Activated CD4-positive, alpha-beta T cell treated with anti-CD3 and anti-CD28 coated beads for 36 hours (primary cell): ENCODE data around the gene TTLL11. TPM values are rescaled to one million over a fixed set of nuclear protein-coding genes. Genes with fewer than 3 reads are reported as not detected.

ENCODE experiments used
- ATAC-seq: fragments of 200-7000 bp; cut with Tn5 transposase; one replicate; pipeline ENCODE4 v1.10.0; 2021; ENCODE audit warnings: mild to moderate bottlenecking, moderate library complexity
- CTCF ChIA-PET: fragments of 350-600 bp; sonication (Branson Sonifier 250); formaldehyde crosslinking; loops from one replicate; lab custom pipeline; 2021; ENCODE audit warnings: antibody characterized with exemption; lab: Charles Lee
- POLR2A ChIA-PET: fragments of 350-600 bp; sonication (Branson Sonifier 250); formaldehyde crosslinking; loops from one replicate; lab custom pipeline; 2021; ENCODE audit warnings: antibody characterized with exemption, inconsistent platforms; lab: Charles Lee
- DNase-seq: peaks from one replicate; pipeline ENCODE4 v3.0.0-alpha.2; 2020
- H3K27ac Mint-ChIP-seq: one replicate; pipeline ENCODE4 v1.8.0; 2021; ENCODE audit warnings: mixed read lengths
- H3K27me3 Mint-ChIP-seq: one replicate; pipeline ENCODE4 v1.8.0; 2021; ENCODE audit warnings: mixed read lengths
- H3K36me3 Mint-ChIP-seq: one replicate; pipeline ENCODE4 v1.8.0; 2021; ENCODE audit warnings: low read depth, mixed read lengths
- H3K4me1 Mint-ChIP-seq: one replicate; pipeline ENCODE4 v1.8.0; 2021; ENCODE audit warnings: mixed read lengths
- H3K4me3 Mint-ChIP-seq: one replicate; pipeline ENCODE4 v1.8.0; 2021; ENCODE audit warnings: mild to moderate bottlenecking, moderate library complexity, mixed read lengths
- H3K9me3 Mint-ChIP-seq: one replicate; pipeline ENCODE4 v1.8.0; 2021; ENCODE audit warnings: low read depth, mixed read lengths
- intact Hi-C, 2 experiments: fragments of 100-400 bp; cut with DNase I in 1 of 2; cut with micrococcal nuclease in 1 of 2; formaldehyde crosslinking; loops; one replicate each; pipeline versions ENCODE4 v1.14.2 to v1.15.1; 2022 to 2024; cut with DNase I, micrococcal nuclease
- total RNA-seq, 2 experiments: library from RNA; stranded (reverse); gene quantifications; one replicate each; pipeline ENCODE4 v1.2.3, GENCODE V29; 2021

Gene TTLL11
- total RNA-seq, 2 experiments from 2014 or later = 1.3 to 1.8 TPM

DNA sequence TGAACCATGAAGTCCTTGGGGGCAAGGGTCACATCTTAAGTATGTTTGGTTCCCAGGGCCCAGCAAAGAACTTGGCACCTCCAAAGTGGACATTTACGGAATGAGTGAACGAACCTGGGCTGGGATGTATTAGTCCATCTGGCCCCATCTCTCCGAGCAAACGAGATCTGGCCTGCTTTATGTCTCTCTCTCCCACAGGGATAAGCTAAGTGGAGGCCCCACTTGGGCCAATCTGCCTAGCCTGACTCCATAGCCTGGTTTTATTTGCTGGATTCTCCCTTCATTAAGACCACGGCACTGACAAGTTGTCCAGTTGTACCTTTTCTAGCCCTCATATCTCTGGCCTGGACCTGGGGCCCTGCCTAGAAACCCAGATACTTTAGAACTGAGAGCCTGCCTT, 2.1 kb downstream of the TTLL11 start:
- intact Hi-C loops = loop anchor here in 1 of 2 experiments (10.0 kb wide), 1 partner anchor 844 kb away; the partner anchor contains the start of gene ZBTB26
- Mint-ChIP-seq H3K9me3 (no peaks in the 10 kb centered on the region), H3K4me1 (peaks cover 29% of the 10 kb centered on the region), H3K4me3 (no peak overlapping the region), H3K27me3 (peaks cover 5% of the 10 kb centered on the region), H3K36me3 (peaks cover 4% of the 10 kb centered on the region), H3K27ac (no peak overlapping the region)
- ATAC-seq (no peak), DNase-seq (no peak)
- POLR2A ChIA-PET = no interaction called here
- CTCF ChIA-PET = interaction anchor here (0.7 to 3.8 kb wide), 3 partner anchors 8 to 34 kb away, joined by 3 to 17 read pairs (median 15); no protein-coding TSS in a partner anchor

GRCh38 chr9:122090287-122090883, 2.7 kb downstream of the TTLL11 start:
- CTCF ChIA-PET = interaction anchor here (0.7 to 3.8 kb wide), 4 partner anchors 9 to 41 kb away, joined by 3 to 17 read pairs (median 9); no protein-coding TSS in a partner anchor
- peaks cover 29% of the 10 kb centered on the region for H3K4me1 Mint-ChIP-seq
- H3K9me3 Mint-ChIP-seq = no peaks in the 10 kb centered on the region
- H3K27me3 Mint-ChIP-seq = peaks cover 5% of the 10 kb centered on the region
- POLR2A ChIA-PET = no interaction called here
- no peak for ATAC-seq
- H3K36me3 Mint-ChIP-seq = peaks cover 4% of the 10 kb centered on the region
- intact Hi-C loops = loop anchor here in 1 of 2 experiments (10.0 kb wide), 1 partner anchor 844 kb away; the partner anchor contains the start of gene ZBTB26
- no peak overlapping the region for H3K4me3 Mint-ChIP-seq
- DNase-seq = no peak
- no peak overlapping the region for H3K27ac Mint-ChIP-seq

DNA sequence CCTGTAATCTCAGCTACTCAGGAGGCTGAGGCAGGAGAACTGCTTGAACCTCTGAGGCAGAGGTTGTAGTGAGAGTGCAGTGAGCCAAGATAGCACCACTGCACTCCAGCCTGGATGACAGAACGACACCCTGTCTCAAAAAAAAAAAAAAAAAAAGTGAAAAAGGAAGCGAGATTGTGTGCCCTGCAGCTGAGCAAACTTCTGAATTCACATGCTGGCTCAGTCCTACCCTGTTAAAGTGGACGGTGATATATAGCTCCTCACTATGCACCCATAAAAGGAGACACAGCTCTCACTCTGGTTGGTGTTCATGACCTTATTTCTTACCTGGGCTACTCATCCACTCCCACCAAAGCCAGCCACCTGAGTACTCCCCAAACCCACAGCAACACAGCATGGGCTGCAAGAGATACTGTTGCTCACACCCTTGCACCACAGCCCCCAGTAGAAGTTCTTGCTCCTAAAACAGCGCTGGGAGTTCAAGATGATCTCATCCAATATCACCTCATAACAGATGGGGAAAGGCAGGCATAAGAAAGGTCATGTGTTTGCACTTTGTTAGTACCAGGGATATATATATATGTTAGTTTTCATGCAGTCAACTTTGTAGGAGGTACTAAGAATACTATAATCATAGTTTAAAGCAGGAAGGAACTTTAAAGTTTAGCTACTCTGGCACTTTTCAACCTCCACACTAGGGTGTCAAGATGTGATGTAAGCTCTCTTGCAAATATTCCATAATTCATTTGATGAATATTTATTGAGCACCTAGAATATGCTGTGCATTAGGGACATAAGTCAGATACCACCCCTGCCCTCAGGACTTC, 4.0 kb downstream of the TTLL11 start:
- intact Hi-C loops = no loop called here
- Mint-ChIP-seq H3K36me3 (peaks cover 4% of the 10 kb centered on the region), H3K27me3 (no peaks in the 10 kb centered on the region), H3K27ac (no peak overlapping the region), H3K4me3 (no peak overlapping the region), H3K9me3 (no peaks in the 10 kb centered on the region), H3K4me1 (peaks cover 22% of the 10 kb centered on the region)
- ChIA-PET POLR2A (interaction anchor here (0.6 kb wide), 1 partner anchor 18 kb away, joined by 3 read pairs; no protein-coding TSS in a partner anchor), CTCF (interaction anchor here (1.3 to 3.8 kb wide), 4 partner anchors 8 to 40 kb away, joined by 3 to 17 read pairs (median 9); no protein-coding TSS in a partner anchor)
- DNase-seq = no peak
- no peak for ATAC-seq

DNA sequence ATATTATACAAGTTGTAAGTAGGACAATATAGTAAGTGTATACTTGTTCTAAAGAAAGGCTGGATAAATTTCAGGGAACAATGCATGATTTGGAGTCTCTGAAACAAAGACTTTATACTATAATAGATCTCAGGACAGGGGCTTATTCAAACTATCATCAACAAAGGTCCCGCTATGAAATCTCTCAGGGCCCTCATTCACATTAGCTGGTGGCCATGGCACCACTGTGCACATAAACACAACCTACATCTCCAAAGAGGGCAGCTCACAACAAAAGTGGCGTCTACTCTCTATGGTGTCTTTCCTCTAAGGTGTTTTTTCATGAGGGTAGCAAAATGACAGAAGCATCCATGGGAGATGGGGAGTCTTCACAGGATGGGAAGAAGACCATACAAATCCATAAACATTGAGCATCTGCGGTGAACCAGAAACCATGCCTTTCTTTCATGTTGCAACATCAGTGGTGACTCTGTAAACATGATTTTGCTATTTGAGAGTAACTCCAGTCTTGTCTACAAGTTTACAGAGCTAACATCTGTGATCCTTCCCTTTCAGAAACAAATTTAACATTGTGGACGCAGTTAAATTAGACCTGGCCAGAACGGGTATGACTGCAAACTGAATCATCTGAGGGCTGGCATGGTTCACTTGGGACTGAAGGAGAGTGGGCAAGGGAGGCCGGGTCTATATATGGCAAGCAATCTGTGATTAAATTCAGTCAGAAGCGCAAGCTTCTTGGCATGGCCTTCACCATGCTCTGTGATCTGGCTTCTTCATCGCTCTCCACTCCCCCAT, 5.5 kb downstream of the TTLL11 start:
- intact Hi-C loops = no loop called here
- no peak overlapping the region for H3K27ac Mint-ChIP-seq
- no peaks in the 10 kb centered on the region for H3K9me3 Mint-ChIP-seq
- DNase-seq = no peak
- ChIA-PET POLR2A (no interaction called here), CTCF (interaction anchor here (1.3 to 3.8 kb wide), 3 partner anchors 9 to 37 kb away, joined by 3 to 17 read pairs (median 15); no protein-coding TSS in a partner anchor)
- ATAC-seq = no peak
- no peak overlapping the region for H3K4me3 Mint-ChIP-seq
- H3K4me1 Mint-ChIP-seq = peaks cover 26% of the 10 kb centered on the region
- peaks cover 4% of the 10 kb centered on the region for H3K36me3 Mint-ChIP-seq
- H3K27me3 Mint-ChIP-seq = no peaks in the 10 kb centered on the region

DNA sequence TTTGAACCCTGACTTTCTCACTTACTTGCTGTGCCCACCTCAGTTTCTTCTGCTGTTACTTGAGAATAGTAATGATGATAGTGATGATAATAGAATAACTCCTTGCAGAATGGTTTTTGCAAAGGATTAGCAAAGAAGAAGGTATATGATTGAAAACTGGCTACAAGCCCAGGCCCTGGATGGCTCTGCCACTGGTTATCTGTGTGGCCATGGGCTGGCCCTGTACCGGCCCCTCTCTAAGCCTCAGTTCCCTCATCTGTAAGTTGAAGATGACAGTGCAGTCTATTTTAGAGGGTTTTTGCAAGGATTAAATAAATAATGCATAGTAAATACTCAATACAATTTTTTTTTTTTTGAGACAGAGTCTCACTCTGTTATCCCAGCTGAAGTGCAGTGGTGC, 6.2 kb downstream of the TTLL11 start:
- no peak overlapping the region for H3K27ac Mint-ChIP-seq
- ATAC-seq = no peak
- POLR2A ChIA-PET = no interaction called here
- no peak overlapping the region for H3K4me3 Mint-ChIP-seq
- intact Hi-C loops = no loop called here
- CTCF ChIA-PET = interaction anchor here (0.6 to 1.6 kb wide), 2 partner anchors 12 to 263 kb away, joined by 4 read pairs; no protein-coding TSS in a partner anchor
- H3K36me3 Mint-ChIP-seq = peaks cover 2% of the 10 kb centered on the region
- H3K9me3 Mint-ChIP-seq = no peaks in the 10 kb centered on the region
- peaks cover 23% of the 10 kb centered on the region for H3K4me1 Mint-ChIP-seq
- H3K27me3 Mint-ChIP-seq = no peaks in the 10 kb centered on the region
- DNase-seq = no peak

DNA sequence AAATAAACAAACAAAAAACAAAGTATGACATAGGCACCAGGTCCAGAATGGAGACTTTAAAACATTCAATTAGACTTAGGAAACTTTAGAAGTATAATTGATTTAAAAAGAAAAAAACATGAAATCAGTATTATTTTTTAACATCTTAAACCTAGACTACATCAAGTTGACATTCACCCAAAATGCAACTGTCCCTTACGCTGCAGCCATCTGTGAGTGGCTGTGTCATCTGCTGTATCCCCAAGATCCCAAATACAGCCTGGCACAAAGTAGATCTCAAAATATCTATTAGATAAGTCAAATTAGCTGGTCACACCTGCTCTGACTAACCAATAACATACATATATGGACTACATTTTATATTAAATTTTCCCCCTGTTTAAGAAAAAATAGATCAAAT, 7.8 kb downstream of the TTLL11 start:
- no peak overlapping the region for H3K4me3 Mint-ChIP-seq

DNA sequence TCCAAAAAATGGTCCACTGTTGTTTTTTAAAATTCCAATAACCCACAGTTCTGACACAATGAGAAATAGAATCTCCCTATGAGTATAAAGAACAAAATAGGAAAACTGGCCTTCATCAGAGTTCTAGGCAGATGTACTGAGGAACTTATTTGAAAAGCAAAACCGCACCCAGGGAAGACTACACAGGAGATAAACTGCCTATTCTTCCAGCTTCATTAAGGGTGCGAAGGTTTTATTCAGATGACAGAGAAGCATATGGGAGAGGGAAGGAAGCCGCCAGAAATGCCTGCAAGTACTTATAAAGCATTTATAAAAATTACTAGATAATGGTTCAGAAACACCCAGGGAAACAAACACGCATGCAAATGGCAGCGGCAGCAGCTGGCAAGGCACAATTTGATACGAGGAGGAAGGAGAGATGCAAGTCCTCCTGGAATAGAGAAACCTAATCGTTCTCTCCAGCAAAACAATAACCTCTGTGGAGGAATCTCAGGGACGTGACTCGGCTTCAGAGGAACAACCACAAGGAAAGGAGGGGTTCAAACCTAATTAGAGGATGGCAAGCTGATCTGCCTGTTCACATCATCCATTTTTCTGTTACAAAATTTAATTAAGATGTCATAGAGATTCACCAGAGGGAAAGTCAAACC, 9.0 kb downstream of the TTLL11 start:
- H3K27me3 Mint-ChIP-seq = no peaks in the 10 kb centered on the region

More for the DNA sequence above, 7.8 kb downstream of the TTLL11 start:
- peaks cover 7% of the 10 kb centered on the region for H3K4me1 Mint-ChIP-seq
- ChIA-PET CTCF (no interaction called here), POLR2A (no interaction called here)
- H3K27me3 Mint-ChIP-seq = no peaks in the 10 kb centered on the region
- H3K36me3 Mint-ChIP-seq = peaks cover 2% of the 10 kb centered on the region
- no peak for ATAC-seq
- H3K9me3 Mint-ChIP-seq = no peaks in the 10 kb centered on the region
- H3K27ac Mint-ChIP-seq = no peak overlapping the region
- intact Hi-C loops = no loop called here
- no peak for DNase-seq

GRCh38 chr9:122080986-122081385, 12.1 kb downstream of the TTLL11 start:
- intact Hi-C loops = no loop called here
- no peak for ATAC-seq
- no peaks in the 10 kb centered on the region for H3K27me3 Mint-ChIP-seq
- peaks cover 4% of the 10 kb centered on the region for H3K4me1 Mint-ChIP-seq
- H3K27ac Mint-ChIP-seq = no peak overlapping the region
- peaks cover 14% of the 10 kb centered on the region for H3K9me3 Mint-ChIP-seq
- POLR2A ChIA-PET = no interaction called here
- no peak overlapping the region for H3K4me3 Mint-ChIP-seq
- CTCF ChIA-PET = interaction anchor here (0.7 to 1.3 kb wide), 2 partner anchors 11 to 18 kb away, joined by 3 read pairs; no protein-coding TSS in a partner anchor
- H3K36me3 Mint-ChIP-seq = peaks cover 9% of the 10 kb centered on the region
- no peak for DNase-seq

More for the DNA sequence above, 9.0 kb downstream of the TTLL11 start:
- POLR2A ChIA-PET = no interaction called here
- intact Hi-C loops = no loop called here
- CTCF ChIA-PET = interaction anchor here (0.5 to 1.2 kb wide), 2 partner anchors 15 to 273 kb away, joined by 3 to 11 read pairs; no protein-coding TSS in a partner anchor
- no peak overlapping the region for H3K27ac Mint-ChIP-seq
- DNase-seq (no peak), ATAC-seq (no peak)
- H3K36me3 Mint-ChIP-seq = peaks cover 2% of the 10 kb centered on the region
- H3K4me1 Mint-ChIP-seq = peaks cover 4% of the 10 kb centered on the region
- no peak overlapping the region for H3K4me3 Mint-ChIP-seq
- no peaks in the 10 kb centered on the region for H3K9me3 Mint-ChIP-seq

DNA sequence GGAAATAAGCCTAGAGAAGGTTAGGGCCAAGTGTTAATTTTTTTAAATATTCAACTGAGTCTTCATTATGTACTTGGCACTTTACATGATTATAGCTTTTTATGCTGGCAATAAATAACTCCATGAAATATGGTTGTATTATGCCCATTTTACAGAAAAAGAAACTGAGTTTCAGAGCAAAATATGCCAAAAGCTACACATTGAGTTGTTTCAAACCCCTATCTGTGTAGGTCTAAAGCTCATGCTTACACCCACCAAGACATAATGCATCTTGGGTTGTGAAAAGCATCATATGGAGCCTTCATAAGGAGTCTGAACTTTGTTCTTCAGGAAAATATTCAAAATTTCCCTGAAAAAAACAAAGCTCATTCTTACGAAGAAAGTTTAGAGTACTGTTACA, 14.6 kb downstream of the TTLL11 start:
- no peak for DNase-seq
- CTCF ChIA-PET = interaction anchor here (1.3 kb wide), 1 partner anchor 46 kb away, joined by 3 read pairs; no protein-coding TSS in a partner anchor
- POLR2A ChIA-PET = no interaction called here
- no peak overlapping the region for H3K4me3 Mint-ChIP-seq
- peaks cover 4% of the 10 kb centered on the region for H3K4me1 Mint-ChIP-seq
- H3K36me3 Mint-ChIP-seq = peaks cover 9% of the 10 kb centered on the region
- intact Hi-C loops = no loop called here
- H3K27ac Mint-ChIP-seq = no peak overlapping the region
- no peak for ATAC-seq
- H3K27me3 Mint-ChIP-seq = no peaks in the 10 kb centered on the region
- peaks cover 14% of the 10 kb centered on the region for H3K9me3 Mint-ChIP-seq

GRCh38 chr9:122076773-122077172, 16.3 kb downstream of the TTLL11 start:
- DNase-seq (no peak), ATAC-seq (no peak)
- no peaks in the 10 kb centered on the region for H3K27me3 Mint-ChIP-seq
- H3K4me3 Mint-ChIP-seq = no peak overlapping the region
- no peaks in the 10 kb centered on the region for H3K4me1 Mint-ChIP-seq
- ChIA-PET CTCF (no interaction called here), POLR2A (no interaction called here)
- H3K27ac Mint-ChIP-seq = no peak overlapping the region
- intact Hi-C loops = no loop called here
- H3K9me3 Mint-ChIP-seq = peaks cover 14% of the 10 kb centered on the region
- peaks cover 9% of the 10 kb centered on the region for H3K36me3 Mint-ChIP-seq
